Glutamatergic neuron (in vitro differentiated cells): ENCODE data around the gene SPON2. TPM values are rescaled to one million over a fixed set of nuclear protein-coding genes. Genes with fewer than 3 reads are reported as not detected.

ENCODE experiments used
- DNase-seq: peaks from one replicate; pipeline ENCODE4 v3.0.0; 2022
- H3K27ac Mint-ChIP-seq: one replicate; pipeline ENCODE4 v1.8.0; 2020; ENCODE audit warnings: mild to moderate bottlenecking, mixed read lengths, inconsistent platforms; ENCODE audit not compliant: unreplicated experiment
- H3K27me3 Mint-ChIP-seq: one replicate; pipeline ENCODE4 v1.8.0; 2020; ENCODE audit warnings: mild to moderate bottlenecking, moderate library complexity, mixed read lengths, inconsistent platforms; ENCODE audit not compliant: unreplicated experiment
- H3K36me3 Mint-ChIP-seq: one replicate; pipeline ENCODE4 v1.8.0; 2020; ENCODE audit warnings: mild to moderate bottlenecking, mixed read lengths, inconsistent platforms; ENCODE audit not compliant: unreplicated experiment
- H3K4me1 Mint-ChIP-seq: one replicate; pipeline ENCODE4 v1.8.0; 2020; ENCODE audit warnings: mild to moderate bottlenecking, low read depth, mixed read lengths, inconsistent platforms; ENCODE audit not compliant: unreplicated experiment
- H3K4me3 Mint-ChIP-seq: one replicate; pipeline ENCODE4 v1.8.0; 2020; ENCODE audit warnings: mild to moderate bottlenecking, mixed read lengths, inconsistent platforms; ENCODE audit not compliant: unreplicated experiment
- H3K9me3 Mint-ChIP-seq: one replicate; pipeline ENCODE4 v1.8.0; 2020; ENCODE audit warnings: mild to moderate bottlenecking, moderate library complexity, mixed read lengths, inconsistent platforms; ENCODE audit not compliant: unreplicated experiment
- CTCF ChIP-seq: fragments of 200-600 bp; sonication (generic); IDR thresholded peaks from one replicate; pipeline ENCODE4 v1.5.0; 2021; ENCODE audit not compliant: partially characterized antibody, unreplicated experiment
- total RNA-seq: library from RNA; stranded (reverse); fragmentation: NEBNext Ultra II Directional; extraction: Animal tissue kit (Norgen Biotek cat#: 25700); gene quantifications from one replicate; pipeline ENCODE4 v1.2.1, GENCODE V29; 2021; ENCODE audit not compliant: unreplicated experiment

SPON2 gene
- total RNA-seq, 1 donor from 2014 or later = 769 TPM

GRCh38 chr4:1206299-1207156, 34.1 kb upstream of the SPON2 start:
- peaks cover 8% of the 10 kb centered on the region for H3K9me3 Mint-ChIP-seq
- DNase-seq = peak; percentile 12
- H3K27ac Mint-ChIP-seq = no peak overlapping the region
- no peak overlapping the region for H3K4me3 Mint-ChIP-seq
- no peak for TF ChIP-seq CTCF
- H3K36me3 Mint-ChIP-seq = no peaks in the 10 kb centered on the region
- peaks cover 12% of the 10 kb centered on the region for H3K27me3 Mint-ChIP-seq
- peaks cover 16% of the 10 kb centered on the region for H3K4me1 Mint-ChIP-seq

- no peaks in the 10 kb centered on the region for H3K36me3 Mint-ChIP-seq
- TF ChIP-seq CTCF = no peak
- no peak overlapping the region for H3K4me3 Mint-ChIP-seq
- peak; percentile 16 for DNase-seq
- H3K27ac Mint-ChIP-seq = no peak overlapping the region
- peaks cover 11% of the 10 kb centered on the region for H3K27me3 Mint-ChIP-seq
- peaks cover 16% of the 10 kb centered on the region for H3K4me1 Mint-ChIP-seq
- H3K9me3 Mint-ChIP-seq = peaks cover 4% of the 10 kb centered on the region
Measured at GRCh38 chr4:1205586-1206298, 33.4 kb upstream of the SPON2 start.

GRCh38 chr4:1204828-1205585, 32.6 kb upstream of the SPON2 start:
- H3K4me1 Mint-ChIP-seq = peaks cover 16% of the 10 kb centered on the region
- peaks cover 12% of the 10 kb centered on the region for H3K27me3 Mint-ChIP-seq
- peak overlapping the region; percentile 52 for H3K27ac Mint-ChIP-seq
- peak; percentile 23 for DNase-seq
- H3K36me3 Mint-ChIP-seq = no peaks in the 10 kb centered on the region
- peaks cover 4% of the 10 kb centered on the region for H3K9me3 Mint-ChIP-seq
- TF ChIP-seq CTCF = no peak
- peak overlapping the region; percentile 34 for H3K4me3 Mint-ChIP-seq

GRCh38 chr4:1204286-1204827, 32.0 kb upstream of the SPON2 start:
- no peak overlapping the region for H3K4me3 Mint-ChIP-seq
- H3K27ac Mint-ChIP-seq = peak overlapping the region; percentile 52
- H3K36me3 Mint-ChIP-seq = no peaks in the 10 kb centered on the region
- H3K27me3 Mint-ChIP-seq = peaks cover 14% of the 10 kb centered on the region
- no peak for DNase-seq
- no peak for TF ChIP-seq CTCF
- peaks cover 4% of the 10 kb centered on the region for H3K9me3 Mint-ChIP-seq
- H3K4me1 Mint-ChIP-seq = peaks cover 16% of the 10 kb centered on the region
